DND-41 (cell line): ENCODE results near the gene ACOXL.

Experiments used
- ATAC-seq: fragments of 200-7000 bp; cut with Tn5 transposase; 3 replicates; pipeline ENCODE4 v1.9.1; 2021; ENCODE audit warnings: low read depth; ENCODE audit not compliant: insufficient read depth
- DNase-seq: peaks from one replicate; pipeline ENCODE4 v3.0.0-alpha.2; 2020
- H2AFZ ChIP-seq: 2 replicates; pipeline ENCODE4 v1.6.0; 2012; ENCODE audit warnings: low read depth, low read length
- H3K27ac ChIP-seq: 2 replicates; pipeline ENCODE4 v1.5.1; 2012; ENCODE audit warnings: low read length, inconsistent platforms
- H3K27me3 ChIP-seq: fragments of 200-600 bp; sonication (generic); 2 replicates; pipeline ENCODE4 v1.6.0; 2012; ENCODE audit warnings: low read length, mild to moderate bottlenecking, inconsistent platforms; ENCODE audit not compliant: insufficient read depth, poor library complexity
- H3K36me3 ChIP-seq: 2 replicates; pipeline ENCODE4 v1.5.1; 2012; ENCODE audit warnings: low read length, inconsistent platforms; ENCODE audit not compliant: insufficient read depth
- H3K4me1 ChIP-seq: 2 replicates; pipeline ENCODE4 v1.5.1; 2012; ENCODE audit warnings: mild to moderate bottlenecking, low read length; ENCODE audit not compliant: insufficient read depth
- H3K4me2 ChIP-seq: 2 replicates; pipeline ENCODE4 v1.6.0; 2012; ENCODE audit warnings: mild to moderate bottlenecking, moderate library complexity, low read length, inconsistent platforms; ENCODE audit not compliant: insufficient read depth
- H3K4me3 ChIP-seq, 2 experiments: fragments of 200-600 bp in 1 of 2; shearing (Covaris generic) in 1 of 2; 2 replicates each; pipeline ENCODE4 v1.5.1; 2012 to 2016; ENCODE audit warnings: inconsistent platforms in 2 of 2, low read length in 2 of 2, mild to moderate bottlenecking in 2 of 2, low read depth in 1 of 2, moderate library complexity in 1 of 2
- H3K79me2 ChIP-seq: 2 replicates; pipeline ENCODE4 v1.6.0; 2012; ENCODE audit warnings: low read length, inconsistent platforms; ENCODE audit not compliant: insufficient read depth
- H3K9ac ChIP-seq: 2 replicates; pipeline ENCODE4 v1.6.0; 2012; ENCODE audit warnings: low read depth, mild to moderate bottlenecking, inconsistent platforms, low read length, moderate library complexity
- H3K9me3 ChIP-seq: 2 replicates; pipeline ENCODE4 v1.5.1; 2012; ENCODE audit warnings: low read length, moderate library complexity, mild to moderate bottlenecking, inconsistent platforms; ENCODE audit not compliant: insufficient read depth, severe bottlenecking
- H4K20me1 ChIP-seq: 2 replicates; pipeline ENCODE4 v1.6.0; 2012; ENCODE audit warnings: low read length; ENCODE audit not compliant: insufficient read depth
- EZH2 ChIP-seq: IDR thresholded peaks from 3 replicates; pipeline ENCODE4 v1.6.1; 2012; ENCODE audit warnings: borderline replicate concordance, low read depth, mild to moderate bottlenecking, moderate library complexity, low read length, inconsistent platforms; ENCODE audit not compliant: severe bottlenecking
- TF ChIP-seq, protein P1 (sequence below): IDR thresholded peaks from 2 replicates; pipeline ENCODE4 v1.5.1; 2012; ENCODE audit warnings: borderline replicate concordance, low read length, moderate library complexity, mild to moderate bottlenecking; ENCODE audit not compliant: poor library complexity, severe bottlenecking; ENCODE audit errors: extremely low read depth

ACOXL gene

GRCh38 chr2:110941226-110941625 lies 208.9 kb downstream of the ACOXL start:
- Histone ChIP-seq H3K4me2 (no peak overlapping the region), H3K4me3 (no peak overlapping the region), H4K20me1 (no peaks in the 10 kb centered on the region), H3K27ac (no peak overlapping the region), H3K36me3 (no peaks in the 10 kb centered on the region), H3K79me2 (no peaks in the 10 kb centered on the region), H2AFZ (no peak overlapping the region), H3K9ac (no peak overlapping the region), H3K9me3 (no peaks in the 10 kb centered on the region), H3K4me1 (no peaks in the 10 kb centered on the region), H3K27me3 (no peaks in the 10 kb centered on the region)
- ATAC-seq: no peak
- TF ChIP-seq, protein P1, sequence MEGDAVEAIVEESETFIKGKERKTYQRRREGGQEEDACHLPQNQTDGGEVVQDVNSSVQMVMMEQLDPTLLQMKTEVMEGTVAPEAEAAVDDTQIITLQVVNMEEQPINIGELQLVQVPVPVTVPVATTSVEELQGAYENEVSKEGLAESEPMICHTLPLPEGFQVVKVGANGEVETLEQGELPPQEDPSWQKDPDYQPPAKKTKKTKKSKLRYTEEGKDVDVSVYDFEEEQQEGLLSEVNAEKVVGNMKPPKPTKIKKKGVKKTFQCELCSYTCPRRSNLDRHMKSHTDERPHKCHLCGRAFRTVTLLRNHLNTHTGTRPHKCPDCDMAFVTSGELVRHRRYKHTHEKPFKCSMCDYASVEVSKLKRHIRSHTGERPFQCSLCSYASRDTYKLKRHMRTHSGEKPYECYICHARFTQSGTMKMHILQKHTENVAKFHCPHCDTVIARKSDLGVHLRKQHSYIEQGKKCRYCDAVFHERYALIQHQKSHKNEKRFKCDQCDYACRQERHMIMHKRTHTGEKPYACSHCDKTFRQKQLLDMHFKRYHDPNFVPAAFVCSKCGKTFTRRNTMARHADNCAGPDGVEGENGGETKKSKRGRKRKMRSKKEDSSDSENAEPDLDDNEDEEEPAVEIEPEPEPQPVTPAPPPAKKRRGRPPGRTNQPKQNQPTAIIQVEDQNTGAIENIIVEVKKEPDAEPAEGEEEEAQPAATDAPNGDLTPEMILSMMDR: no peak
- TF ChIP-seq EZH2: no peak
- no peak for DNase-seq

- no peaks in the 10 kb centered on the region for H3K4me1 ChIP-seq
- H3K36me3 ChIP-seq: no peaks in the 10 kb centered on the region
- H3K9me3 ChIP-seq: peaks cover 3% of the 10 kb centered on the region
- no peak overlapping the region for H3K9ac ChIP-seq
- H2AFZ ChIP-seq: no peak overlapping the region
- DNase-seq: no peak
- no peaks in the 10 kb centered on the region for H3K79me2 ChIP-seq
- H4K20me1 ChIP-seq: no peaks in the 10 kb centered on the region
- no peak overlapping the region for H3K4me3 ChIP-seq
- H3K27me3 ChIP-seq: no peaks in the 10 kb centered on the region
- no peak overlapping the region for H3K4me2 ChIP-seq
- TF ChIP-seq, protein P1: no peak
- TF ChIP-seq EZH2: no peak
- H3K27ac ChIP-seq: no peak overlapping the region
- ATAC-seq: no peak
Measured at GRCh38 chr2:110943070-110943634, 210.8 kb downstream of the ACOXL start.

GRCh38 chr2:110946902-110947301 lies 214.5 kb downstream of the ACOXL start:
- Histone ChIP-seq H4K20me1 (no peaks in the 10 kb centered on the region), H3K79me2 (no peaks in the 10 kb centered on the region), H3K36me3 (no peaks in the 10 kb centered on the region), H3K9ac (no peak overlapping the region), H3K27ac (no peak overlapping the region), H3K27me3 (no peaks in the 10 kb centered on the region), H3K4me2 (no peak overlapping the region), H3K9me3 (peaks cover 3% of the 10 kb centered on the region), H3K4me1 (no peaks in the 10 kb centered on the region), H3K4me3 (no peak overlapping the region), H2AFZ (no peak overlapping the region)
- TF ChIP-seq, protein P1: no peak
- no peak for TF ChIP-seq EZH2
- ATAC-seq (no peak), DNase-seq (no peak)
